NOMO-1 treated with dmso at 0.1 percent for 144 hours (cell line): ENCODE measurements around the gene SHROOM2.
"Not testable (repeated sequence)": the region's sequence is repeated elsewhere in the genome, so short reads cannot be mapped to it uniquely, and the experiment has no call there.

Source experiments
- DNase-seq: peaks from one replicate; lab custom pipeline; 2025; ENCODE audit not compliant: unreplicated experiment; lab: John Stamatoyannopoulos, UW

The SHROOM2 gene

DNA sequence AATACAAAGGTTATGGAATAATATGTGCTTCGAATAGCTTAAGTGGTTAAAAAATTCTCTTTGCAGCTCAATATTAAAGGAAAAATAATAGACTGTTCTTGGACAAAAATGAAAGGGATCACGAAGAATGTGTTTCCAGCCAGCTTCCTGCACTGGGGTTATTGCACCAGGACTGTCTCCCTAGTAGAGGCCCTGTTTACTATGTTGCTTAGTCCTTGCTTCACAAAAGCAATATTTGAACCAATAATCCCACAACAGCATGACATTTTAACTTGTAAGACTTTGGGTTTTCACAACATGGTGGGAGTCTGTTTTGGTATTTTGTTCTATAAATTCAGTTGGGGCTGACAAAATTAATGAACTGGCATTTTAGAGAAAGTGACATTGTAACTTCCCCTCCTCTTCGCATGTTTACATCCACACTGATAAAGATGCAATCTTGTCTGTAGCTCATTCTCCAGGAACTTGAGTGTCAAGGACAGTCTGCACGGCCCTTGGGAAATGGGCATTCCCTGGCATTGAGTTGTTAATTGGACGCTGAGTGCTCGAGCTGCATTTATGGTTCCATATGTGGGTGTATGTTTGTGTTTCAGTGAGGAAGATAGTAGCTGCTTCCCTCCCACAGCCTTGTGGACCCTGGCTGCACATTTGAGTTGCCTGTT is 39.0 kb downstream of the SHROOM2 start:
- no peak for DNase-seq

DNA sequence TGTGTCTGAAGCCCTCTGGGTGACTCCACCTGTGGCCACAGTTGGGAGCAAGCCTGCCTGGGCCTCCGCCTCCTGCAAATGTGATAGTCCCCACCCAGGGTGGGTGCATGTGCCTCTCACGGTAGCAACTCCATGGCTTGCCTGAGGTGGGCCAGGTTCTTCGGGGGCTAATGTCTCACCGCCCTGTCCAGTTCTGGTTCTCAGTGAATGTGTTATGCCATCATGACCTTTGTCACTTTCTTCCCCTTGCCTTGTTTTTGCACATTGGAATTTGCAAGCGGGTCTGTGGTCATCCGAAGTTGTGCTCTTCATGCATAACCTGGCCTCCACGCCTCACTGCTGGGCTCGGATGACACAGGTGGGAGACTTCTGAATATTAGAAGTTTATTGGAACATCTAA is 39.7 kb downstream of the SHROOM2 start:
- DNase-seq = no peak

DNA sequence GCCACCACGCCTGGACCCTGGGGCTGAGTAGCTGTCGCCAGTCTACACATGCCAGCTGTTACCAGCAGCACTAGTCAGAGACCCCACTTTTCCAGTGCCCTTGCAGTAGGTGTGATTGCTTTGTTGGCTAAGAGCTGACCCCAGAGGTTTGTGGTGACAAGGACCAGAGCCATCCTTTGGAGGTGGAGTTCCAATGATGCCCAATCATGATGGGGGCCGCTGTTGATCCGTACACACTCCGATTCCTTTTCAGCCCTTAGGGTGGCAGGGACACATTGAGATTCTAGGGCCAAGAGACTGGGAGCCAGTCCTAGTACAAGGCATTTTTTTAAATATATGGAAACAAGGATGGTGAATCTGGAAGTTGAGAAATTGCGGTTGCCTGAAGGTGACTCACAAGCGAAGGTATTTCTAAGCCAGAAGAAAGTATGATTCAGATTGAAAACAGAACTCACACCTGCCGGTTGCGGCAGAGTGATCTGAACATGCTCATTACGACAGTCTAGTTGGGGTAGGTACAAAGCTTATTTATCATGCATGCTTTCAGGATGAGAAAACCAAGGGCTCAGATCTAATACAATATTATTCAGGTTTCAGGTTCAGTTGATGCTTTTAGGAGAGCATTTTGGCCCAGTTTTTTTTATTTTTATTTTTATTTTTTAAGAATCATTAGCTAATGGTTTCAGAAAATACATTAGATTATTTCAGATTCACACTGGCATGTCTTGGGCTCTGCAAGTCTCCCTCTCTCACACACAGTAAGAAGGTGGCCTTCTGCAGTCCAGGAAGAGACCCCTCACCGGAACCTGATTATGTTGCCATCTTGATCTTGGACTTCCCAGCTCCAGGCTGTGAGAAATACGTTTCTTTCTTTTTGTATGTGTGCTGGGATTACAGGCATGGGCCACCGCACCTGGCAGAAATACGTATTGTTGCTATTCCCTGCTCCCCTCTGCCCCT is 43.4 kb downstream of the SHROOM2 start:
- no peak for DNase-seq

DNA sequence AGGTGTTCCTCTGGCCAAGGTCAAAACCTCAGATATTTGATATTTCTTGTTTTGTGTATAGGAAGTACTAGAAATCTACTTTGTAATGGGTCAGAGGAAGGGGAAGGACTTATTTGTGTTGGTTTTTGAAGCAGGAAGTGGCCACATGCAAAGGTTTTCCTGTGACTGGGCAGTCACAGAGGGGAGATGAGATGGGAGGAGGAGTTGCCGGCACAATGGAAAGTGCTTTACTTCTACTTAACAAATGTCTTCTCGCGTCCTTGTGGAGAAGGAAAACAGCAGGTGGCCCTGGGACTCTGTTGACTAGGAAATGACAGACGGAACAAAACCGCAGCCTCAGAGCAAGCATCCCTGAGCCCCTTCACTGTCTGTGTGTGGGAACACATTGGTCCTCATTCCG is 46.6 kb downstream of the SHROOM2 start:
- DNase-seq = no peak

DNA sequence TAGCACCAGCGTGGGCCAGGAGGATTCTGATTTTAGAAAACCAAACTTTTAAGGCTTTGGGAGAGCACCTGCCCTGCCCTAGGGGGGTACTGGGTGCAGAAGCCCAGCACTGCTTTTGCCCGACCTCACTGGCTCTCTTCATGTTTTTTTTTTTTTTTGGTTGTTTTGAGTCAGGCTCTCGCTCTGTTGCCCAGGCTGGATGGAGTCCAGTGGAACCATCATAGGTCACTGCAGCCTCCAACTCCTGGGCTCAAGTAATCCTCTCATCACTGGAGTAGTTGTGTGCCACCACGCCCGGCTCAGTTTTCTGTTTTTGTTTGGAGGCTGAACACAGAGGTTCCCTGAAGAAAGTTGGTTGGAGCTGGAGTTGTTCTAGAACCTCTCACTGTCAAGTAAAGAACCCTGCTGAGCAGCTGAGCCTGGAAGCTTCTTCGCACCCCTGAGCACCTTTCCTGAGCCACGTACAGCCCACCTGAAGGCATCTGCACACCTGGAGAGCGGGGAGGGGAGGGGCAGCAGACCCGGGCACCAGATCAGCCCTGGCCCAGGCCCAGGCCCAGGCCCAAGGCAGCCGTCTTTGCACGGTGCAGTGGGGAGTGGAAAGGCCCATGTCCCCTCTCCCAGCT is 49.5 kb downstream of the SHROOM2 start:
- no peak for DNase-seq

DNA sequence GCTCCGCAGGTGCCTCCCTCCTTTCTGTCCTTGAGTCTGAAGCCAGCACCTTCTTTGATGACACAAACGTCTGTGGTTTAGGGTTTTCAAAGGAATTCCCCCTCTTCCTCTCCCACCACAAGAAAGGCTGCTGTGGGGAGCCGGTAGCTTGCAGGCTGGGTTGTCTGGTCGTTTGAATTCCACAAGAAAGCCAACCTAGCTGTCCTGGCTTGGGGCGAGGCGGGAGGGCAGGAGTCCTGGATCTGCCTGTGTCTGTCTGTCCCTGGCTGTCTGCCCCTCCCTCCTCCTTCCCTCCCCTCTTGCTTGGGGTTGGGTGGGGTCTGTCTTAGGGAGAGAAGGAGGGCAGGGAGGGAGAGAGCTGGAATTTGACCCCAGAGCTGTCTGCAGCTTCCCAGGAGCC is 56.3 kb downstream of the SHROOM2 start:
- DNase-seq = no peak

DNA sequence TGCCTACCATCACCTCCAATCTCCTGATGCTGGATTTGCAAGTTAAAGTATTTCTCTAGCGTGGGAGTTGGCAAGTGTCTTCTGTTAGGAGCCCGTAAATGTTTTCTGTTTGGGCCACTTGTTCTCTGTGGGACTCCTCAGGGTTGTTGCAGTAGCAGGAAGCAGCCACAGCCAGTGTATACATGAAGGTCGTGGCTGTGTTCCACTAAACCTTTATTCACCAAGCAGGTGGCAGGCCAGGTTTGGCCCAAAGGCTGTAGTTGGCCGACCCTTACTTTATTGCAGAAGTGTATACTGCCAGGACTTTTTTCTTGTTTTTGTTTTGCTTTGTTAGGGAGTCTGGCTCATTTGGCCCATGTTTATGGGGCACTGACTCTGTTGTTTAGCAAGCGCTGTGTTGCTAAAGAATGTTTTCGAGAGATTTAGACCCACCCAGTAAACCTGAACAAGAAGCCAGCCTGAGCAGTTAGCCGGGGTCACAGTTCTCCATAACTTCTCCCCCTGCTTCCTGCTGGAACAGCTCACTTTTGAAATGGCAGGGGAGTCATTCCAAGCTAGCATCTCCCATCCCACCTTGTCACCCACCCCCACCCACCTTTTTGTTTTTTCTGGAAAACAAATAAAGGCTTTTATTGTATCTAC is 58.8 kb downstream of the SHROOM2 start:
- no peak for DNase-seq

DNA sequence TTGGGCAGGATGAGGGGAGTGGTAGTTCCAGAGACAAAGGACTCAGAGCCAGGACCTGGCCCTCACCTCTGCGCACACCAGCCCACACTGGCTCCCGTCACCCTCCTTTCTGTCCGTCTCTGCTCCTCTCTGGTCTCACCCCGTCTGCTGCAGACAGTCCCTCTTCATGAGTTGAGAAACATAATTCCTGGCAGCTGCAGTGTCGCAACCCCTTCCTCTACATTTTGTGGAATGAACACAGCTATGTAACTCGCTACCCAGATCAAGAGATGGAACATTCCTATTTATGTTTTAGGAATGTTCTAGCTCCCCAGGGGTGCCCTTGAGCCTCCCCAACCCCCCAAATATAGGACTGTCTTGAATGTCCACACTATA is 59.3 kb downstream of the SHROOM2 start:
- DNase-seq = no peak

DNA sequence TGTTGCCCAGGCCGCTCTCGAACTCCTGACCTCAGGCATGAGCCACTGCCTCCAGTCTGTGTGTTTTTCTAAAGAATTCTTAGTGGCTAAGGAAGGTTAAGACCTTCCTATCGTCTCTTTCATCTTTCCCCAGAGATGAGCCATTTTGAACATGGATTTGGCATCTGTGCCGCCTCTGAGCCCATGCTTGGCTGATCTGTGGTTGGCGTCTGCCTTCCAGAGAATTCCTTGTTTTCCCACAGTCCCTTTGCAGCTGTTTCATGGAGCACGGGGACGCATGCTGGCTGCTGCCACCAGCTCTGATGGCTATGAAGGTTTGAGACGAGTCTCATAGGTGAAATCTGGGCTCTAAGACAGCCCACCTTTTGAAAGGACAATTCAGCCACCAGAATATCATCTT is 60.4 kb downstream of the SHROOM2 start:
- DNase-seq = no peak

DNA sequence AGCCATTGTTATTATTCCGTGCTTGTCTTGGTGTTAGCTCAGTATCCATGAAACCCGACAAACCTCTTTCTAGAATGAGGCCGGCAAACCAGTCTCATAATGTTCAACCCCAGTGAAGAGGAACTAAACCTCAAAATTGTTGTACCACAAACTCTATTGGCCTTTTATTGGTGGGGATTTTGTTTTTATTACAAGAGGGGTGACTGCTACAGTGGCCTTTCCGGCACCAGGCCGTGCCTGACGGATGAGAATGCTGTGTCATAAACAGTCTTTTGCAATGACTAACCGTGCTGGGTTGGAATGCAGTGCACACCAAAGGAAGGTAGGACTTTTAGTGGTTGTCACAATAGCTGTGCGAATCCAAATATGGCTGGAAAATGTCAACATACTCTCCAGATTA is 60.8 kb downstream of the SHROOM2 start:
- no peak for DNase-seq

DNA sequence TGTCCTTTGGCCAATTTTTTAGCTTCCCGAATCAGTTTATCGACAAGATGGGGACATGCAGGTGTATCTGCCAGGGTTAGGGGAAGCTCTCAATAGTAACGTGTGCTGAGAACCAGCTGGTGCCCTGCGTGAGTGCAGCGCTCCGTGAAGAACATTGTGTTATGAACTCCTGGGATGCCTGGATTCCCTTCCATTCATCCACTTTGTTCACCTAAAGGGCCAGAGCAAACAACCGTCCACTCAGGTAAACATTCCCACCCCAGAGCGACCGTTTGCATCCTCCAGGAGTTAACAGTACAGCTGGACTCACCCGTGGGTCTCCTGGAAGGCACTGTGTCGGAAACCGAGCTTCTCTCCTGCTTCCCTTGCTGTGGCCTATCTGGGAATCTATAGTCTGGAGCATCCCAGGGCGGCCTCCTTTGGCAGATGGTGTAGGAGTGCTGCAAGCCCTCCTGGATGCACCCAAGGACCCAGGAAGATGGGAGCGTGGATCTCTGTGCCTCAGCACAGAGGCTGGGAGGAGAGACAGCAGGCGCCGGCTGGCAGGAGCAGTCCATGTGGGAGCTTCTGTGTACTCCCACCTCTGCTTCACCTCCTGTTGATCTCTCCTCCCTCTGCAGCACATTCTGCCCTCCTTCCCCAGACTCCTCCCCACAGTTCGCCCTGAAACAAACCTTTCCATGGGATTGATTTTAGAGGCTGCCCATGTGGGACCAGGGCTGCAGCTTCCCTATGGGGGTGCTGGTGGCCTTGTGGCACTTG is 62.7 kb downstream of the SHROOM2 start:
- no peak for DNase-seq

DNA sequence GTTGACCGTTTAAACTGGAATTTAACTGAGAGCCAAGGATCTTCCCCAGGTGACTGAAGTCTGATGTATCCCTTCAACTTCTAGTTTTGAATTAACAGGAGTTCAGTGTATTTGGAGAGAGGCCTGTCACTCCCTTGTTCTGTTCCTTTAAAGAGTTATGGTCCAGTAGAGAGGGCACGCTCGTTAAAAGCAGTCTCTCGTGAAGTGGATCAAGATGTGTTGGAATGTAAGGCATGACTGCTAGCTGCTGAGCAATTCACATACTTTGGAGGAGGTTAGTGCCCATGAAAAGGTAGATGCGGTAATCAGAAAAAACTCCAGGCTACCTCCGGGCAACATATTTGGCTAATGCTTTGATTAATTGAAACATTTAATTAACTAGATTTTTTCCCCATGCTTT is 65.7 kb downstream of the SHROOM2 start:
- no peak for DNase-seq

DNA sequence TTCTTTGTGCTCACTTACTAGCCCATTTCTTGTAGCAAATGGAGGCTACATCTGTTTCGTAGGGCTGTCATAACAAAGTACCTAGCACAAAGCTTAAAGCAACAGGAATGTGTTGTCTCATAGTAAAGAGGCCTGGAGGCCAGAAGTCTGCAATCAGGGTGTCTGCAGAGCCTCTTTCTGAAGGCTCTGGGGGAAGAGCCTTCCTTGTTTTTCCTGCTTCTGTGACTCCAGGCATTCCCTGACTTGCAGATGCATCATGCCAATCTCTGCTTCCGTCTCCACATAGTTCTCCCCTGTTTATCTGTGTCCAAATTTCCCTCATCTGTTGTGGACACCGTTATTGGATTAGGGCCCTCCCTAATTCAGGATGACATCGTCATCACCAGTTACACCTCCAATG is 67.1 kb downstream of the SHROOM2 start:
- DNase-seq = no peak

DNA sequence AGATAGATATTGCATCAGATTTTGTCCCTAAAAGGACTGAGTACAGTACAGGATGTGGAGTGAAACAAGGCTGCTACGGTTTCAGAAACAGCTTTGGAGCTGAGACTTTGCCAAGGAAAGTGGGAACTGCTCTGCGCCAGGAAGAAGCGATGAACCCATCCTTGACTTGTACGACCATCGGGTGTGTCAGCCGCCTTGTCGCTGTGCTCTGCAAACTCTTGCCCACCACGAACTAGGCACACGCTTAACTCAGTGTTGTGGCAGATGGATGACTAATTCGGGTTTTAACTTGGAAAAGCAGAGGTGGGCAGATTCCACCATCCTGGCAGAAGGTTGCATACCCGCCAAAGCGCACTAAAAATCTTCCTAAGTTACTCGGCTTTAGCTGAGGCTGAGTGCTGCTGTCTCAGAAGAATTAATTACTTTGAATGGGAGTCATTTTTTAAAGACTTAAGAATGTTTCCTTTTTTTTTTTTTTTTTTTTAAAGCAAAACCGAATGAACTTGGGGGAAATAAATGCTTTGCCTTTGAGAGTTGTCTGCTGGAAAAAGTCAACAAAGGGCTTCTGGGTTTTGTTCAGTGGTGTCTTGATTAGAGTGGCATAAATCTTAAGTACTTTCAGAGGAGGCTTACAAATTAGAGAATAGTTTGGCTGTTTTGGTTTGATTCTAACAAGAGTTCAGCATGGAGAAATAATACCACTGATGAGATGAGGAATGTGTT is 69.5 kb downstream of the SHROOM2 start:
- no peak for DNase-seq

DNA sequence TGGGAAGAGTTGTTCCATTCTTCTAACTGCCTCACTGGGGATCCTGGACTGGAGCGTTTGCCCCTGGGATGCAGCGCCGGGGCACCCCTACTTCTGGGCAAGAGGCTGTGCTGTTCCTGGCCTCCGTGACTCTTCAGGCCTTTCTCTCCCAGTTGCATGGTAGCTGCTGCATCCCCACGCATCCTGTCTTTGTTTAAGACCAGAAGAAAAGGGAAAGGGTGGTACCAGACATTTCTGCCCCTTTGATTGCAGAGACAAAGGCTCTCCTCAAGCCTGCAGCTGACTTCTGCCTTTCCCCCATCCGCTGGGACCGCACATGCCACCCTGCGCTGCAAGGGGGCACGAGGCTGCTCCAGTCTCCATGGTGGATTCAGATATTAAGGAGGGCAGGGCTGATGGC is 70.4 kb downstream of the SHROOM2 start:
- no peak for DNase-seq

DNA sequence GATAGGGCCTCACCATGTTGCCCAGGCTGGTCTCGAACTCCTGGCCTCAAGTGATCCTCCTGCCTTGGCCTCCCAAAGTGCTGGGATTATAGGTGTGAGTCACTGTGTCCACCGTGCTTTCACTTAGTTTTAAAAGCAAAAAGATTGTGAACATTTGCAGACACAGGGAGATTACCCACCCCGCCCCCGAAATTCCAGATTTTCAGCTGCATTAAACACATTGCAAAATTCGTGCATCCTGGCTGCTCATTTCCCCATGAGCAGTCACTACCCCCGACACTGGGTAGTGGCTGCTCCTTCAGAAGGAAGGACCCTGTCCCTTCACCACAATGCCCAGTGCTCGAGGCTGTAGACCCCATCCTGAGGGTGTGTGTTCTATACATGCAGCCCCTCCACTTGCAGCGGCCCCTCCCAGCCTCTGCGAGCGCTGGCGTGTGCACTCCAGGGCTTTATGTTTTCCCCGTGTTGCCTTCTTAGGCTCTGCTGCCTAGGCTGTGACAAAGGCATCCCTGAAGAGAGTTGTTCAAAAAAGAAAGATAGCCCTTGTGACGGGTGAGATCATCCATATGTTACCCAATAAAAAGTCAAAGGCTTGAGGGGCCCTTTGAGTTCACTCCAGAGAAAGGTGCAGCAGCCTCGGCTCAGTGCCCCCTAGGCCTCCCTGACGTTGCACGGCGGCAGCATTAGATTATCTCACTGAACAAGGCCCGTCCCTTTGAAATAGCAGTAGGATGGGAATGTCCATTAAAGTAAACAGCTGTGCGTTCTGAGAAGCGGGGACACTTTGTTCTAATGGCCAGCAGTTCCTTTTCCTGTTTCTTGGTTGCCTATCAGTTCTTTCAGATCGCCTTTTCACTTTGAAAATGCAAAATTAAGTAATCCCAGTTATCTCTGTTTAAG is 71.6 kb downstream of the SHROOM2 start:
- no peak for DNase-seq

DNA sequence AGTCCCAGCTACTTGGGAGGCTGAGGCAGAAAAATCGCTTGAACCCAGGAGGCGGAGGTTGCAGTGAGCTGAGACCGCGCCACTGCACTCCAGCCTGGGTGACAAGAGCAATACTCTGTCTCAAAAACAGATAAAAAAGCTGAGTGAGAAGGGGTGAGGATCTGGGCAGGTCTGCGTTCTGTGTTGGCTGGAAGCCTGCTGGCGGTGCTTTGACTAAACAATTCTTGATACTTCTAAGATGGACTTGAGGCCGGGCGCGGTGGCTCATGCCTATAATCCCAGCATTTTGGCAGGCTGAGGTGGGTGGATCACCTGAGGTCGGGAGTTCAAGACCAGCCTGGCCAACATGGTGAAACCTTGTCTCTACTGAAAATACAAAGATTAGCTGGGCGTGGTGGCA is 72.5 kb downstream of the SHROOM2 start:
- DNase-seq = not testable (repeated sequence)

DNA sequence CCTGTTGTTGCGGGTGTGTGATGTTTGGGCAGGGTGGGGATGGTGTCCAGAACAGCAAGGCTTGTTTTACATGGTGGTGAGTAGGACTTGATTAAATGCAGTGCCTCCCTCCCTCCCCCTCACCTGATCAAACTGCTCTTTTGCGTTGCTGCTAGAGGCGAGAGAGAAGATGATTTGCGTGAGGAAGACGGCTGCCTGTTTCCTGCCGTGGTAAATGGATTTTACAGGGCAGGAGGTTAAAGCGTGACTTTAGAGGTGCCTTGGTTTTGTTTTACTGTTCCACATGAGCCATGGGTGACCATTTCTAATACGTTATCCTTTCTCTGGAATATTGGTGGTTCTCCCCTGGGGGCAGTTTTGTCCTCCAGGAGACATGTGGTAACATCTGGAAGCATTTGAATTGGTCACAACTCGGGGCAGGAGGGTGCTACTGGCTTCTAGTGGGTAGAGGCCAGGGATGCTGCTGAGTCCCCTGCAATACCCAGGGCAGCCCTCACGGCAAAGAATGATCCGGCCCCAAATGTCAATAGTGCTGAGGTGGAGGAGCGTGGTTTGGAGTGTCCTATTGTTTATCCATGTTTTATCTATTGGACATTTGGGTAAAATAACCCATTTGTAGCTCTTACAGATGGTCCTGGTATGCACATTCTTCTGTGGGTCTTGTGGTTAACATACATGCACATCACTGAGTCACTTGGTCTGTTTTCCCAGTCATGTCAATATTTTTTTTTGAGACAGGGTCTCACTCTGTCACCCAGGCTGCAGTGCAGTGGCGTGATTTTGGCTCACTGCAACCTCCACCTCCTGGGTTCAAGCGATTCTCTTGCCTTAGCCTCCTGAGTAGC is 73.7 kb downstream of the SHROOM2 start:
- no peak for DNase-seq
